ENCODE results near the gene C22orf15.

The C22orf15 gene

DNA sequence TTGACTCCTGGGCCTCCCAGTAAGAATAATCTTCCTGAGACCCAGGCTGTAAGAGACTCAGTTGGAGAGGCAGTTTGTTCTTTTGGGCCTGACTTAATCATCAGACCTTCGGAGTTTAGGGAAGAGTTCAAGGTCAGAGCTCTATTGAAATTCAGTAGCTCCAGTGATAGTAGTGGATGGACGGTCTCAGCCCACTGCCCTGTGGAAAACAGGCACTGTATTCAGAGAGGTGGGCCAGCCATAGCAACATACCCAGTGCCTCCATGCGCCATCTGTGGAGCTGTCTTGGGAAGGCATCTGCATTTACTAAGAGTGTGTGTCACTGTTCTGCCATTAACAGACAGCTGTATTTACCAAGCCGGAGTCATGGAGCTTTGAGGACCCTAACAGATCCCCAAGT is 26.8 kb downstream of the C22orf15 start:
- DNase-seq, result no peak

GRCh38 chr22:23790819-23791737 is 28.3 kb downstream of the C22orf15 start:
- no peak for DNase-seq

DNA sequence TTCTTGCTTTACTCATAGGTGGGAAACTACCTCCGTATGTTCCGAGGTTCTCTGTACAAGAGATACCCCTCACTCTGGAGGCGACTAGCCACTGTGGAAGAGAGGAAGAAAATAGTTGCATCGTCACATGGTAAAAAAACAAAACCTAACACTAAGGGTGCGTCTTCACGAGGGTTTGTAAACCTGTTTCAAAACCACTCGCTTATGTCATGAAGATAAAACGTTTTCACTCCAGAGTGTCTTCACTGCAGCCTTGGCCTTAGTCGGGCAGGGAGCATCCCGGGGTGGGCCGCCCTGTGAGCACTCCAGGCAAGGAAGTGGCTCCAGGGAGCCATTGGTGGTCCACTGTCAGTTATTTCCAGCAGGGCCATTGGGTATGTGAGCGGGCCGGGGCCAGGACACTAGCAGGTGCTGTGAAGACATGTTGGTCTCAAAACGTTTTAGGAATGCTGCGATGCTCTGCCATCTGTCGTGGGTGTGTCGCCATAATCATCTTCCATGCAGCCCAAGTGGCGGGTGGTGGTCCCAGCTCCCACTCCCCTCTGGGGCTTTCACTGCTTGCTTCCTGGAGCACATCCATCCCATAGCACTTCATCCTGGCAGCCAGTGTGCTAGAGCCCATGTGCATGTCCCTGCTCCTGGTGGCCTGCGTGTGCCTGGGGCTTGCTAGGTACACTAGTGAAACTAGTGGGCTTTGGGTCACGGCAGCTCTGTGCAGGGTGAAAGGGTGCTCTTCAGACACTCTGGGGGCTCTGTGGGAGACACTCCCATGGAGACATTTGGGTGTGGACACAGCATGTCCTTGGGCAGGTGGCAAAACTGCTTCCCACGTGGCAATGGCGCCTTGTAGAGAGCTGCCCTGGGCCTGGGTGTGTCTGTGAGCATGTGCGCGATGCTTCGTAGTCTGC is 29.2 kb downstream of the C22orf15 start:
- DNase-seq, result no peak

DNA sequence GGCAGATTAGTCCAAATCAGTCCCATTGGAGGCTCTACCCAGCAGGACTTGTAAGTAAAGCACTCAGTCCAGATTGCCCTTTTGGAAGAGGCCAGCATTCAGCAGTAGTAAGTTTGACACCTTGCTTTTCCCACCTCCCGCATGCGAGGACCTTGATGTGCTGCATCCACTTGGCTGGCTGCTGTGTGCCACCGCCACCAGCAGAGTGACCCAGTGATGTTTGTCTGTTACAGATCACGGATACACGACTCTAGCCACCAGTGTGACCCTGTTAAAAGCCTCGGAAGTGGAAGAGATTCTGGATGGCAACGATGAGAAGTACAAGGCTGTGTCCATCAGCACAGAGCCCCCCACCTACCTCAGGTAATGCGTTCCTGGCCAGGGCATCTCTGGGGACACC is 30.5 kb downstream of the C22orf15 start:
- no peak for DNase-seq

GRCh38 chr22:23796461-23796860 is 33.7 kb downstream of the C22orf15 start:
- no peak for DNase-seq

DNA sequence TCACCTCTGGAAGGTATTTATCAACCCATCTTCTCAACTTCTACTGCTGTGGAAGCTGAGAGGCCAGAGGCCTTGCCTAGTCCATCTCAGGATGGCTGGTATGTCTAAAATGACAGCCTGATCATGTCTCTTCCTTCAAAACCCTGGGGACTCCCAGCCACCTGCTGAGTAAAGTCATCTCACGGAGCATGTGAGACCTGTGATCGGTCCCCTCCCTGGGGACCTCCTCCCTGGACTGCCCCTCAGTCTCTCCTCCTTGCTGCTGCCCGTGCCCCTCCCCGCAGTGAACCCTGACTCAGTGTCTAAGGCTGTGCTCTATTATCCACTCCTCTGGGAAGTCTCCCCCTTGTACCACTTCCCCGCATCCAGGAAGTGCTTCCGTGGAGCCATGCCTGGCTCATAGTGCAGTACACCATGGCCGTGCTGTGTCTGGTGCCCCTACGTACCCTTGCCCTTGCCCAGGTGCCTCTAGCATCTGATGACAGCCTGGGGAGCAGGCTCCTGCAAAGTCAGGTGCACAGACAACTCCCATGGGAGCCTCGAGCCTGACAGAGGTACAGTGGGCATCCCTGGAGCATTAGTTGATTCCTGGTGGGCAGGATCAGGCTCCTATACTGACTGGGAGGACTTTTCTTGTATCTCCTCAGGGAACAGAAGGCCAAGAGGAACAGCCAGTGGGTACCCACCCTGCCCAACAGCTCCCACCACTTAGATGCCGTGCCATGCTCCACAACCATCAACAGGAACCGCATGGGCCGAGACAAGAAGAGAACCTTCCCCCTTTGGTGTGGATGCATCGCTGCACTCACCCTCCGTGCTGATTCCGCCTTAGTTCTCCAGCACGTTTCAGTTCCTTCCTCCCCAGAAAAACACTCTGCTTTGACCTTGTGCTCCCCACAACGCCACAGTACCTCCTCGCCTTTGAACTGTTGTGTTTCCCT is 37.8 kb downstream of the C22orf15 start:
- DNase-seq, result no peak

DNA sequence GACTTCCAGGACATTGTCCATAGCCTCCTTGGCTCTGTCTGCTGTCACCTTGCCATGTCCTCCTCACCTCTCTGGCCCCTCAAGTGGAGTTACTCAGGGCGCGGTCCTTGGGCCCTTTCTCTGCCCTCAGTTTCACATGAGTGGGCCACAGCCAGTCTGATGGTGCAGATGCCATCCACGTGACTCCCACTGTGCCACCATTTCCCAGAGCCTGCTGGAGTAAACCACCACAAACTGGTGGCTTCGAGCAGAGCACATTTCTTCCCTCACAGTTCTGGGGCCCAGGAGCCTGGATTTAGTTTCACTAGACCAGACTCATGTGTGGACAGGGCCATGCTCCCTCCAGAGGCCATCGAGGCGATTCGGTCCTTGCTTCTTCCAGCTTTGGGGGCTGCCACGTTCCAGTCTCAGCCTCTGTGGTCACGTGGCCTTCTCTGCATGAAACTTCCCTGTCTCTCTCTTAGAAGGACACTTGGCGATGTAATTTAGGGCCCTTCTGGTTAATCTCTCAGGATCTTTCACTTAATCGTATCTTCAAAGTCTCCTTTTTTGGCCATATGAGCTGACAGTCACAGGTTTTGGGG is 38.5 kb downstream of the C22orf15 start:
- no peak for DNase-seq

DNA sequence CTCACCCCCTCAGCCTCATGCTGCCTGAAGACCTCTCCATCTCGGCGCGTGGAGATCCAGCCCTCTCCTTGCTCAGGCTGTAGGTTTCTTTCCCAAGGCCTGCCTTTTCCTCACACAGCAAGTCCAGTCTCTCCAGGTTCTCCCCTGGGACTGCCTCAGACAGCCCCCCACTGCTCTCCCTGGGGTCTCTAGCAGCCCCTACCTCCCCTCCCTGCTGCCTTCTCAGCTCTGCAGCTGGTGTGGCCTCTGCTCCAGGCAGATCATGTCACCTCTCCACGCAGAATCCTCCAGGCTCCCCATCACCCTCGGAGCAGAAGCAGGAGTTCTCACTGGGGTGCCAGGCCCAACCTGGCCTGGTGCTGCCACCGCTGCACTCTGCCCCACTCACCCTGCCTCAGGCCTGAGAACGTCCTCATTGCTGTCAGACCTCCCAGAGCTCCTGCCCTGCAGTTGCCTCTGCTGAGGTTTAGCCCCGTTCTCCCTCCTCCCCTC is 39.1 kb downstream of the C22orf15 start:
- DNase-seq, result no peak

DNA sequence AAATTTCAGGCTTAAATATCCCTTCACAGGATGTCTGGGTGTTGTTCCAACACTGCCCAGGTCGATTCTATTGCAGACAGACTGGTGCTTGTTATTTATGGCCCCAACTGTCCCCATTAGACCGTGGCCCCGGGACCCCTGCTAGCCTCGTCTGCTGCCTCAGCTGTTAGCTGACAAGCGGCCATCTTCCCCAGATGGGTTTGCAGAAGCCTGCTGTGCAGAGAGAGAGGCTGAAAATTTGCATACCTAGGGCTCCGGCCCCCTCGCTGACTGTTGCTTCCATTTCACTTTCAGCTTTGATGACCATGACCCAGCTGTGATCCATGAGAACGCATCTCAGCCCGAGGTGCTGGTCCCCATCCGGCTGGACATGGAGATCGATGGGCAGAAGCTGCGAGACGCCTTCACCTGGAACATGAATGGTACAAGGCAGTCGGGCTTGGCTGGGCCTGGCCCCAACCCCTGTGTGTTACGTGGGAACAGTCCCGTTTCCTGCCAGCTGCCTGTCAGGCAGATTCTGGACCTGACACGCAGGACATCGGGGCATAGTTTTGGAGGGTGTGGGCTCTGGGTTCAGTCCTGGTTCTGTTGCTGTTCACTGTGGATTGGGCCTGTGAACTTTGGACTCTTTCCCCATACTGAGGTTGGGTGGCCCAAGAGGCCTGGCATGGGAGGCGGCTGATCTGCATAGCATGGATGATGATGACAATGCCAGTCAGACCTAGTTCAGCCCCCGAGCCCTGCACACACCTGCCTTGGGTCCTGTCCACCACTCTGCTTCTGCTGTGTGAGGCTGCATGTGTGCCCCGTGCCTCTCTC is 40.4 kb downstream of the C22orf15 start:
- no peak for DNase-seq

GRCh38 chr22:23804781-23805291 is 42.0 kb downstream of the C22orf15 start:
- no peak for DNase-seq

- no peak for DNase-seq
Observed at GRCh38 chr22:23806837-23807236, 44.0 kb downstream of the C22orf15 start.

DNA sequence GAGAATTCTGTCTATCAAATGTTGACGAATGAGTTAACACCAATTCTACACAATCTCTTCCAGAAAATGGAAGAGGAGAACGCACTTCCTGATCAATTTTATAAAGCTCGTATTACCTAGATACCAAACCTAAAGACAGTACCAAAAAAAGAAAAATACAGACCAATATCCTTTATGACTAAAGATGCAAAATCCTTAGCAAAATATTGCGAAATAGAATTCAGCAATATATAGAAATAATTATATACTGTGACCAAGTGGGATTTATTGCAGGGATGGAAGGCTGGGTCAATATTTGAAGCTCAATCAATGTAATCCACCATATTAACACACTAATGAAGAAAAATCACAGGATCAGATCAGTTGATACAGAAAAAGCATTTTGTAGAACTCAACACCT is 49.6 kb downstream of the C22orf15 start:
- no peak for DNase-seq
